Activated CD4-positive, alpha-beta T cell treated with anti-CD3 and anti-CD28 coated beads for 48 hours (primary cell): Measurements from ENCODE around the gene LCP2.
A peak's percentile ranks its signal among the peaks of the same experiment; 100 is the strongest.

Source experiments
- DNase-seq: peaks from one replicate; pipeline ENCODE4 v3.0.0-alpha.2; 2020

Gene LCP2

DNA sequence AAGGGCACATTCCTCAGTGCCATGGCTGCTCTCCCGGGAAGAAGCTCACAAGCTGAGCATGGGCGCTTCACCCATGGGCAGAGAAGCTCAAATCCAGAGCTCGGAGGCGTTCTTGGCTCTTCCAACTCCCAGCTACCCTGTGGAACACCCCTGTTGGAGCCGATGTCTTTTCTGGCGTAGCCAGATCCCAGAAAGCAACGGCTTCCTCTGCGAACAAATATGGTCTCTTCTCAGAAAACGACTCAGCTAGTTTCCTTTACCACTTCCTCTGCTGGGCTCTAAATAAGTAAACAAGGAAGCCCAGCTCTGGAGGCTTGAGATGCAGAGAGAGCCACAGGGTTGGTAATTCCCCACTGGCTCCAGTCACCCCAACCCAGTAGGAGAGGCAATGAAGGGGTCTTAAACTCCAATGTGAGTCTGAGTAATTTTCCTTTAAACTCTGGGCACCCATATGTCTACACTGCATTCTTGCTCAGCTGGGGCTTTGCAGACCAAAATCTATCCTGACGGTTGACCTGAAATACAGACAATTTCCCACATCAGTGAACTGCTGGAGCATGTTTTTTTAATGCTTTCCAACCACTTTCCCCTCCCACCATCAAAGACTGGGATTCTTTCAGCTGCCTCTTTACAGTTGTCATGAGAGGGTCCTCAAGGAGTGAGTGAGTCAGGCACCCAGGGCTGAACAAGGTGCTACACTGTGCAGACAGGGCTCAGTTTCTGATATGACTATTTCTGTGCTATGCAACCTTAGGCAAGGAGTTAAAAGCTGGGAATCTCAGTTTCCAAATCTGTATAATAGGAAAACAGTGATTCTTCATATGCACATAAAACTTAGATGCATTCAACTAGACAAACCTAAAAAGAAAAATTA lies at the start of gene LCP2:
LCP2 (minus strand) TSS at position 189 of the 874 bp plus-strand sequence; CDS start at position 23, 166 bp downstream.
- peak; percentile 66 for DNase-seq

DNA sequence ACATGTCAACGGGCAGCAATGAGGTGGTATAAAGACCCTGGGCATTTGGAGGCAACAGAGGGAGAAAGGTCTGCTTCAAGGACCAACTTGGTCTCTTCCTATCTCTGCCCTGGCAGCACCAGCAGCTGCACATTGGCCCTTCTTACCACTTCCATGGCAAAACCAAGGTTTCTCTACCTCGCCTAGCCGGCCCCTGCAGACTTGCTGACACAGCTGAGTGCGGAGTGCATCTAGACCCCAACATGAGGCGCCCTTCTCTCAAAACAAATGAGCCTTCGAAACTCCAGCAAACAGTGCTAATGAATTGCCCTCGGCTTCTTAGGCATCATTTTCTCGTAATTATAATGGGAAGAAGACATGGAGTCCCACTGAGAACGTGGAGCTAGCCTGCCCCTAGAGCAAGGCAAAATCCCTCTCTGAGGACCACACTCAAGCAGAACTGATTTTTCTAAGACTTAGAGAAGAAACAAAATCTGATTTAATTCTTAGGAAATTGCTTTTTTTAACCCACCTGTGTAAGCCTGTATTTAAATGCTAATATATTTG lies 49.5 kb upstream of the LCP2 start:
- DNase-seq = no peak

- no peak for DNase-seq
Observed at GRCh38 chr5:170345971-170346370, 48.4 kb upstream of the LCP2 start.

DNA sequence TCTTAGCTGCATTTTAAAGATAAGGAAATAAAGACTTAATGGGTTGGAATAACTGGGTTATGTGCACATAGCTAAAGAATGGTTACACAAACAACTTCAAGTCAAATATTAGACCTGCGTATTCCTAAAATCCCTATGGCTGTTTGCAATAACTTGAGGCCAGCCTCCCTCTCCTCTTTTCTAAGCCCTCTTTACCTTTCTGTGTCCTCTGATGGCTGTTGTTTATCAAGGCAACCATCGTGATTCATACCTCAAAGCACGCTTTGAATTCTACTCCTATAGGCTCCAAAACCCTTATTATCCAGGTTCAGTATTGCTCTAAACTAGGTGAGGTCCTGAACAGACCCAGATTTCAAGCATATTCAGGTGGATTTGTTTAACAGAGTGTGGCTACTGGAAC lies 45.6 kb upstream of the LCP2 start:
- DNase-seq = no peak

- DNase-seq = no peak
Observed at GRCh38 chr5:170342153-170342725, 44.7 kb upstream of the LCP2 start.

DNA sequence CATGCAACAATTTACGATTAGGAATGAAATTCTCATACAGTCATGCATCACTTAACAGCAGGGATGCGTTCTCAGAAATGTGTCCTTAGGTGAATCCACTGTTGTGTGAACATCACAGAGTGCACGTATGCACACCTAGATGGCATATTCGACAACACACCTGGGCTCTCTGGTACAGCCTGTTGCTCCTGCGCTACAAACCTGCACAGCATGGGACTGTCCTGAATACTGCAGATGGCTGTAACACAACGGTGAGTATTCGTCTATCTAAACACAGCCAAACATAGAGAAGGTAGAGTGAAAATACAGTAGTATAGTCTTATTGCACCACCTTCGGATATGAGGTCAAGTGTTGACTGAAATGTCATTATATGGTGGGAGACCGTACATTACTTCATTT lies 44.0 kb upstream of the LCP2 start:
- DNase-seq = no peak

DNA sequence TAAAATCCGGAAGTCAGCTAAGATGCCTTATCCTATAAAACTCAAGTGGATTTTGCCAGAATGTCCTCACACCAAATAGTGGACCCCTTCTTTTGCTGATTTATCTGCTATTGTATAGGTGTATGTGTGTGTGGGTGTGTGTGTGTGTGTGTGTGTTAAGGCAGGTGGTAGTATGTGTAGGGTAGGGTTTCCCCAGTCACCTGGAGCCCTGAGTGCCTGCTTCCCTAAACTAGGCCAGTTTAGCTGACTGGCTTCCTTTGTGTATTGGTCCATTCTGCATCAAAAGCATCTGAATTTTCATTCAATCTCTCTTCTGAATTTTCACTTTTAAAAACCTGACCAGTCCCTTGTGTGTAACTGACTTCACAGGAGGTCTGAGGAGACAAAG lies 42.2 kb upstream of the LCP2 start:
- DNase-seq = no peak

DNA sequence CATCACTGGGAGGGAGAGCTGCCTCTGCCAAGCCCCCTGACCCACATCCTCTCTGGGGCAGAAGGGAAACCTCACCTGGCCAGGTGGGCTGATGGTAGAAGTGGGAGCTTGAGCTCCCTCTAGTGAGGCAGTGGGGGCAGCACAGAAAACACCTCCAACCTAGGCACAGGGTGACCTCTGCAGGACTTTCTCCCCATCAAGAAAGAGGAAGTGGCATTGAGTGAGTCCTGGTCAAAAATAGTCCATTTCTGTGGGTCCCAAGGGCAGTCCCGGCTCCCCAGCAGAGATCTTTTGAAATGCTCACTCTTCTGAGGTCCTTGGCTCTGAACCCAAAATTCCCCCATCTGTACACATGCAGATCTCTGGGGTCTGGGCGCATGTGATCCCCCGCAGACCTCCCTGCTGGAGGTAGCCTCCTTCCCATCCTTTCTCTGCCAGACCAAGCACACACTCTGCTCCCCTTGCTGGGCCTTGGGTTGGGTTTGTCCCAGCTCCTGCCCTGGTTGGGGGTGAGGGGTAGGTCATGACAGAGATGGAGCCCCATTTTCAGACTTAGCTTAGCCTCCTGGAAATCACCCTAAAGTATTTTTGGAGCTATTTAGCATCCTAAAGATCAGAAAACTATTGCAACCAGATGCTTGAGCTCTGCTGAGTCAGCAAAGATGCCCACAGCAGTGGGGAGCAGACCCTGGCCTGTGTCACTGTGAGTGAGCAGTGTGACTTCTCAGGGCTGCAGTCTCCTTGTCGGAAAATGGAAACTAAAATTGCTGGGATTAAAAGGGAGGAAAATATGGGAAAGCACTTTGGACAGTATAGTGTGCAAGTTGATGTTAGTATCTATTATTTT lies 41.6 kb upstream of the LCP2 start:
- DNase-seq = peak; percentile 72

GRCh38 chr5:170338291-170338690 lies 40.7 kb upstream of the LCP2 start:
- DNase-seq = no peak

GRCh38 chr5:170337045-170337733 lies 39.6 kb upstream of the LCP2 start:
- DNase-seq = no peak

DNA sequence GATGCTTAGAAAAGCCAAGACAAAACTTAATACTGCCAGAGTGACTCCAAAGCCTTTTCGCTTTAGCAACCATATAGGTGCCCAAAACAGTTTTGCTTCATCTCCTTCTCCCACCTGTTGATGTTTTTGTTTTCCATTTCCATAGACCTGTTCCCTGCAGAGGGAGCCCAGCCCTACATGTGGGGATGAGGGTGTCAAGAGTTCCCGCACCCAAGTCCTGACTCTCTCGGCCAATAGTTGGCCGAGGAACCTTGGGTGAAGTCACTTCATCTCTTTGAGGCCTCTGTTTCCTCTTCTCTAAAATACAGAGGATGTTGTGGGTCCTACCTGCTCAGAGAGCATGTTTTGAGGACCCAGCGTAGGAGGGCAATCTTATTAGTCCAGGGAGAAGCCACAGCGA lies 38.5 kb upstream of the LCP2 start:
- no peak for DNase-seq

GRCh38 chr5:170334626-170335025 lies 37.0 kb upstream of the LCP2 start:
- peak; percentile 42 for DNase-seq

- peak; percentile 75 for DNase-seq
Observed at GRCh38 chr5:170333161-170333910, 35.8 kb upstream of the LCP2 start.

DNA sequence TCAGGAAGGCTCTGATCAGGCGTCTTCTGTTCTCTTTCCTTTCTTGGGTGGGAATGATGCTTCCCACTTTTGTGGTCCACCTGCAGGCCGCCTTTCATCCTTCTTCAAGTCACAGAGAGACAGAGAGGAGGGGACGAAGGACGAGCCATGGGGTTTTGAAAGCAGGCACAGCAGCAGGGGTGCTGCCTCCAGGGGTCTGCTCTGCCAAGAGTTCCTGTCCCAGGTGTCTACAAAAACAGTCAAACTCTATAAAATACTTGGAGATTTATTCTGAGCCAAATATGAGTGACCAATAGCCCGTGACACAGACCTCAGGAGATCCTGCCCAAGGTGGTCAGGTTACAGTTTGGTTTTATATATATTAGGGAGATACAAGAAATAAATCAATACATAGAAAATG lies 34.5 kb upstream of the LCP2 start:
- DNase-seq = no peak

DNA sequence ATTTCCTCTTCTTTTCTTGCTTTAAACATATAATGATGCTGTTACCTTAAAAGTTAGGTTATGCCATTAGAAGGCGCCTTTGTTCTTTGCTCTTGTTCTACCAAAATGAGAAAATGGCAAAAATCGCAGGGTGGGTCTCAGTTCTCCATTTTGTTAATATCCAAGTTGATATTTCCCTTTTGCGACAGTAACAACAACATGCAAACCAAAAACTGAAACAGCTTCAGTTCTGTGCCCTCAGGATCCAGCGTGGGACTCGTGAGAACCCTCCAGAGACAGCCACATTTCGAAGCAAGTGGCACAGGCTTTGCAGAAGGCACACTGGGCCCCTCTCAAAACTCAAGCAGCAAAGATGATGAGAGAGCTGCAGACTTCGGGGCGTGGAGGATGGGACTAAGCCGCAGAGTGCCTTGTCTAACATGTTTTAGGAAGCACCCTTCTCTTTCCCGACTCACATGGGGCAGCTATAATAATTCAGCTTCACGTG lies 33.0 kb upstream of the LCP2 start:
- DNase-seq = peak; percentile 36

GRCh38 chr5:170329524-170329923 lies 31.9 kb upstream of the LCP2 start:
- DNase-seq = no peak

DNA sequence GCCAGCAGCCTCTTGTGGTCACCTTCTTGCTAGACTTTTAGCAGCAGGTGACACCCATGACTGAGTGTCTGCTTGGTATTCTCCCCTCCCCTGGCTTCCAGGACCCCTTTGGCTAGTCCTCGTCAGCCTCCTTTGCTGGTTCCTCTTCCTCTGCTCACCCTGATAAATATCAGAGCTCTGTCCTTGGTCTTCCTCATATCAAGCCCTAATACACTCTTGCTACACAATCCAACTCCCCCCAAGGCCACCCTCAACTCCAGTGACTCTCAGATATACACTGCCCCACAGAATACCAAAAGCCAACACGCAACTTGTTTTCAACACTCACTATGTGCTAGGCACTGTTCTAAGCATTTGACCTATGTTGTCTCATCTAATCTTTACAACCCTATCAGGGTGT lies 30.3 kb upstream of the LCP2 start:
- no peak for DNase-seq

DNA sequence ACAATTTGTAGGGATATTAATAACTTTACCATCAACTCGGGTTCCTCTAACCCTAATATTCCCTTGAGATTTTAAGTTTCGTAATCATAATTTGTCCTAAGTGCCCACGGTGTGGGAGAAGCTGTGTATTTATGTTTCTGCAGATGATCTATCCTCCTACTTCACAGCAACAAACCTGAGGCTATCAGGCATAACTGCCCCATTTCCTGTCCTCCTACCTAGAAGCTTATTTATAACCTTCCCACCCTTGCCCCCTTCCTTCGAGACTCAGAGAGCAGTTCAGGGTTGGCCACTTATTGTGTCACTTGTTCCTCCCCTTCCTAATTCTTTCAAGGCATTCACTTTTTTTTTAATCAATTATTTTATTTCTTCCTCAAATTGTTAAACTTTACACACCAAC lies 29.6 kb upstream of the LCP2 start:
- DNase-seq = no peak

GRCh38 chr5:170319301-170319700 lies 21.7 kb upstream of the LCP2 start:
- DNase-seq = no peak

GRCh38 chr5:170317499-170317898 lies 19.9 kb upstream of the LCP2 start:
- DNase-seq = no peak

DNA sequence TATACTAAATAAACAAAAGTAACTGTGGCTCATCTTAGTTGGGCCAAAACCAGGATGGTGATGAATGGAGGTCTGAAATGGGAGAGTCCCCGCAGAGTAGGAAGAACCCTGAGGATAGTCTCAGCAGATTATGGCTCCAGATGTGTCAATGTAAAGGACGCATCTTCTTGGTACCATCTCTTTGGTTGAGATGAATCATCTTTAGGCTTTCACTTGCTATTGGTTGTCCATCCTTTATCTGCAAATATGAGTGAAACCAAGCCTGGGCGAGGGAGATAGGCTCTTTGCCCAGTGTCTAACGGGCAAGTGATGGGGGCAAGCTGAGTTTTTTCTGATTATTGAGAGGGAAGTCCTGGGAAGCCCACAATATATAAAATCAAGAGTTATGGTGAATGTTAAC lies 19.4 kb upstream of the LCP2 start:
- no peak for DNase-seq

DNA sequence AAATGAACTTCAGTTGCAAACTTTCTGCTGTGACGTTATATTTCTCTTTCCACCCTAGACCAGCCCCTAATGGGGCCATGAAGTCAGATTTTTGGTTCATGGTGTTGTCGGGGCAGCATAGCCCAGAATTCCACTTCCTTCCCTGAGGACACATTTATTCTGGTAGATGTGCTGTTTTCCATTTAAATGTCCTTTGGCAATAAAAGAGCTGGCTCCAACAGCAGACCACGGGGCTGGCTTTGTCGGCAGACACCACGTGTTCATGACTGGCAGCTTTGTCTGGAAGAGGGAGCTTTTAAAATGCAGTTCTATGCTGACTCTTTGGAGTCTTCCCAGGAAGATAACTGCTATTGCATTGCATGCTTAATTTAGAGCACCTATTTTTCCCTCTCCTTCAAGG lies 17.6 kb upstream of the LCP2 start:
- DNase-seq = no peak
